Smooth muscle cell (in vitro differentiated cells): ENCODE measurements around the gene USH1C. TPM values are rescaled to one million over a fixed set of nuclear protein-coding genes. Genes with fewer than 3 reads are reported as not detected.

Experiments used
- DNase-seq: peaks from one replicate; lab custom pipeline; 2025; ENCODE audit not compliant: unreplicated experiment; lab: John Stamatoyannopoulos, UW
- H2AFZ ChIP-seq: fragments of 200-600 bp; sonication (generic); 2 replicates; pipeline ENCODE4 v1.6.0; 2016; ENCODE audit warnings: antibody characterized with exemption, low read depth, mild to moderate bottlenecking
- H3F3A ChIP-seq: fragments of 200-600 bp; sonication (generic); 2 replicates; pipeline ENCODE4 v1.6.0; 2017; ENCODE audit warnings: antibody characterized with exemption, low read depth
- H3K27ac ChIP-seq: fragments of 200-600 bp; sonication (generic); 2 replicates; pipeline ENCODE4 v1.5.1; 2016; ENCODE audit warnings: low read depth, mild to moderate bottlenecking
- H3K27me3 ChIP-seq: fragments of 200-600 bp; sonication (generic); 2 replicates; pipeline ENCODE4 v1.6.1; 2016; ENCODE audit warnings: low read depth, mild to moderate bottlenecking
- H3K36me3 ChIP-seq: fragments of 200-600 bp; sonication (generic); 2 replicates; pipeline ENCODE4 v1.5.1; 2016; ENCODE audit warnings: low read depth
- H3K4me1 ChIP-seq: fragments of 200-600 bp; sonication (generic); 2 replicates; pipeline ENCODE4 v1.5.1; 2016; ENCODE audit warnings: low read depth
- H3K4me2 ChIP-seq: fragments of 200-600 bp; sonication (generic); 2 replicates; pipeline ENCODE4 v1.6.0; 2016; ENCODE audit warnings: mild to moderate bottlenecking
- H3K4me3 ChIP-seq: fragments of 200-600 bp; sonication (generic); 2 replicates; pipeline ENCODE4 v1.5.1; 2016; ENCODE audit warnings: mild to moderate bottlenecking
- H3K79me2 ChIP-seq: fragments of 200-600 bp; sonication (generic); 2 replicates; pipeline ENCODE4 v1.6.0; 2016; ENCODE audit warnings: low read depth, mild to moderate bottlenecking
- H3K9ac ChIP-seq: fragments of 200-600 bp; sonication (generic); 2 replicates; pipeline ENCODE4 v1.6.0; 2016; ENCODE audit warnings: low read depth
- H3K9me3 ChIP-seq: fragments of 200-600 bp; sonication (generic); replicated peaks from 2 replicates; pipeline ENCODE4 v1.5.1; 2016; ENCODE audit warnings: low read depth
- H4K20me1 ChIP-seq: fragments of 200-600 bp; sonication (generic); 2 replicates; pipeline ENCODE4 v1.6.0; 2016; ENCODE audit warnings: low read depth
- CTCF ChIP-seq: fragments of 200-600 bp; sonication (generic); IDR thresholded peaks from 2 replicates; pipeline ENCODE4 v1.5.1; 2017; ENCODE audit warnings: borderline replicate concordance, mild to moderate bottlenecking, antibody characterized with exemption; ENCODE audit not compliant: insufficient read depth, poor library complexity, severe bottlenecking
- WGBS: methylation state at CpG from one replicate; pipeline ENCODE4 v1.1.7; 2016; ENCODE audit warnings: low lambda C conversion rate; 5-methylcytosine and 5-hydroxymethylcytosine counted together
- polyA plus RNA-seq: library from polyadenylated mRNA; unstranded; fragments of >200 nt; fragmentation: Nextera tagmentation; extraction: Ambion mirVana; gene quantifications from 2 replicates; pipeline ENCODE4 v1.2.1, GENCODE V29; 2016
- total RNA-seq: library from RNA; depleted of rRNA; stranded (reverse); fragments of >200 nt; gene quantifications from 2 replicates; pipeline ENCODE4 v1.2.3, GENCODE V29; 2014

Gene USH1C
- total and polyA plus RNA-seq, 2 experiments from 2014 or later, result not detected

DNA sequence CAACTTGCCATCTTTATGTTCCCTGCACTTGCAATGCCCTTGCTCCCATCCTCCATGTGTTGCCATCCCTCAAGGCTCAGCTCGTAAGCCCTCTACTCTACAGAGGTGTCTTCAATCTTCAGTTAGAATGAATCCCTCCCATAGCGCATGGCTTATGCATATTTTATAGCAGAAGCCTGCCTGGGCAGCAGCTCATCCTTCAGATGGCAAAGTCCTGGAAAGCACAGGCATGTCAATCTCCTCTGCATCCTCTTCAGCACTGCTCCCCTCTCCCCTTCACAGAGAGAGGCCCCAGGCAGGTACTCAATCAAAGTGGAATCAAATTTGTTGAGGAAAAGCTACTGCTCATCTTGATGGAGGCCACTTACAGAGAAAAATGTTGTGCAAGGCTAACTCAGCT, 36.4 kb downstream of the USH1C start:
- TF ChIP-seq CTCF, result no peak
- DNase-seq, result no peak

GRCh38 chr11:17506942-17507341, 37.3 kb downstream of the USH1C start:
- Histone ChIP-seq H4K20me1 (no peaks in the 10 kb centered on the region), H2AFZ (no peak overlapping the region), H3K27ac (no peak overlapping the region), H3F3A (no peaks in the 10 kb centered on the region), H3K9me3 (no peaks in the 10 kb centered on the region), H3K4me1 (no peaks in the 10 kb centered on the region), H3K36me3 (no peaks in the 10 kb centered on the region), H3K9ac (no peak overlapping the region), H3K4me2 (no peak overlapping the region), H3K4me3 (no peak overlapping the region), H3K27me3 (peaks cover 33% of the 10 kb centered on the region), H3K79me2 (no peaks in the 10 kb centered on the region)
- 68% methylated on average over 3 of the region's 3 CpGs for WGBS
- TF ChIP-seq CTCF, result no peak
- DNase-seq, result no peak

More for the DNA sequence above, 36.4 kb downstream of the USH1C start:
- H3K9me3 ChIP-seq, result no peaks in the 10 kb centered on the region
- H2AFZ ChIP-seq, result no peak overlapping the region
- H3K9ac ChIP-seq, result no peak overlapping the region
- no peaks in the 10 kb centered on the region for H3K4me1 ChIP-seq
- no peaks in the 10 kb centered on the region for H3F3A ChIP-seq
- H3K36me3 ChIP-seq, result no peaks in the 10 kb centered on the region
- no peak overlapping the region for H3K4me3 ChIP-seq
- H3K4me2 ChIP-seq, result no peak overlapping the region
- H3K27me3 ChIP-seq, result peaks cover 37% of the 10 kb centered on the region
- no peaks in the 10 kb centered on the region for H4K20me1 ChIP-seq
- no peaks in the 10 kb centered on the region for H3K79me2 ChIP-seq
- WGBS, result 90% methylated on average over 2 of the region's 2 CpGs
- H3K27ac ChIP-seq, result no peak overlapping the region

DNA sequence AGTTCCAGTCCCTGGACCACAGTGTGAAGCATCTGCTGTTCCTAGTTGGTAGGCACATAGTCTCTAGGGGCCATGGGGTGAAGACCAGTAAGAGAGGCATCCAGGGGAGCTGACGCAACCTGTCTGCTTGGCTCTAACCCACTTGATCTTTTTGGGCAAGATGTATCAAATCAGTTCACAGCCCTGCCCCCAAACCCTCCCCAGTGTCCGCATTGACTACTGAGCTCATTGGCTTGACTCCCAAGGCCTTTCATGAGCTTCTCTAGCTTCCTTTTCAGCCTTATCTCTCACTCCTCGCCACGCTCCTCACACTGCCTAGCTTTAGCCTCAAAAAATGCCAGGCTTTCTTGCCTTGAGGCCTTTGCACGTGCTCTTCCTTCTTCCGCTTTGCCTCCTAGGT, 37.9 kb downstream of the USH1C start:
- Histone ChIP-seq H2AFZ (no peak overlapping the region), H3K79me2 (no peaks in the 10 kb centered on the region), H3K4me3 (no peak overlapping the region), H3K4me2 (no peak overlapping the region), H3K4me1 (no peaks in the 10 kb centered on the region), H3K9ac (no peak overlapping the region), H3K27ac (no peak overlapping the region), H4K20me1 (no peaks in the 10 kb centered on the region), H3K9me3 (no peaks in the 10 kb centered on the region), H3F3A (no peaks in the 10 kb centered on the region), H3K36me3 (no peaks in the 10 kb centered on the region), H3K27me3 (peaks cover 33% of the 10 kb centered on the region)
- WGBS, result 94% methylated on average over 6 of the region's 6 CpGs
- DNase-seq, result no peak
- no peak for TF ChIP-seq CTCF

- no peaks in the 10 kb centered on the region for H3K9me3 ChIP-seq
- H2AFZ ChIP-seq, result no peak overlapping the region
- H3K4me3 ChIP-seq, result no peak overlapping the region
- H3K9ac ChIP-seq, result no peak overlapping the region
- no peak for DNase-seq
- no peaks in the 10 kb centered on the region for H3K4me1 ChIP-seq
- H4K20me1 ChIP-seq, result no peaks in the 10 kb centered on the region
- H3K4me2 ChIP-seq, result no peak overlapping the region
- no peak overlapping the region for H3K27ac ChIP-seq
- no peaks in the 10 kb centered on the region for H3K79me2 ChIP-seq
- peaks cover 36% of the 10 kb centered on the region for H3K27me3 ChIP-seq
- 80% methylated on average over 4 of the region's 4 CpGs for WGBS
- no peaks in the 10 kb centered on the region for H3K36me3 ChIP-seq
- H3F3A ChIP-seq, result no peaks in the 10 kb centered on the region
- no peak for TF ChIP-seq CTCF
Observed at GRCh38 chr11:17505146-17505545, 39.1 kb downstream of the USH1C start.
